Panc1 (cell line): ENCODE results near the gene ATG4A.

Source experiments
- CTCF ChIP-seq: fragments of 450-650 bp; IDR thresholded peaks from 2 replicates; pipeline ENCODE4 v1.5.1; 2017; ENCODE audit warnings: mild to moderate bottlenecking
- POLR2AphosphoS5 ChIP-seq: IDR thresholded peaks from 2 replicates; pipeline ENCODE4 v1.6.1; 2012; ENCODE audit warnings: mild to moderate bottlenecking, low read depth, low read length, moderate library complexity
- REST ChIP-seq, 2 experiments: IDR thresholded peaks; 2 replicates each; pipeline ENCODE4 v1.6.1; 2011 to 2012; ENCODE audit warnings: low read depth in 2 of 2, control low read depth in 1 of 2, low read length in 1 of 2, mild to moderate bottlenecking in 1 of 2, moderate library complexity in 1 of 2; ENCODE audit not compliant: insufficient read depth in 1 of 2
- SIN3A ChIP-seq: IDR thresholded peaks from 2 replicates; pipeline ENCODE4 v1.6.1; 2012; ENCODE audit warnings: low read depth, mild to moderate bottlenecking, low read length, moderate library complexity, borderline replicate concordance; ENCODE audit not compliant: insufficient read depth
- TCF7L2 ChIP-seq: IDR thresholded peaks from 2 replicates; pipeline ENCODE4 v1.6.1; 2011; ENCODE audit warnings: mild to moderate bottlenecking, low read depth, low read length, inconsistent platforms

- TF ChIP-seq CTCF (no peak), REST (IDR thresholded peaks at IDR 0.05; ENCODE audit: insufficient read depth in 1 of 2, low read depth in 2 of 2, low read length in 1 of 2) (no peak), POLR2AphosphoS5 (no peak), TCF7L2 (no peak), SIN3A (no peak)
These were observed 31.2 kb downstream of the ATG4A start for GRCh38 chrX:108122748-108123147.
